GM23248 (cell line): ENCODE results near the gene ACMSD. TPM values are rescaled to one million over a fixed set of nuclear protein-coding genes. Genes with fewer than 3 reads are reported as not detected.
A peak's percentile ranks its signal among the peaks of the same experiment; 100 is the strongest.

Experiments used
- DNase-seq: peaks from one replicate; pipeline ENCODE4 v3.0.0-alpha.2; 2015
- H2AFZ ChIP-seq: fragments of 200-600 bp; sonication (generic); 2 replicates; pipeline ENCODE4 v1.6.1; 2016; ENCODE audit warnings: antibody characterized with exemption
- H3F3A ChIP-seq: fragments of 200-600 bp; sonication (generic); 2 replicates; pipeline ENCODE4 v1.6.1; 2016; ENCODE audit warnings: mild to moderate bottlenecking, antibody characterized with exemption, mixed run types; ENCODE audit not compliant: insufficient read depth
- H3K27ac ChIP-seq: fragments of 200-600 bp; sonication (generic); 2 replicates; pipeline ENCODE4 v1.5.1; 2016; ENCODE audit warnings: mild to moderate bottlenecking
- H3K27me3 ChIP-seq: fragments of 200-600 bp; sonication (generic); replicated peaks from 2 replicates; pipeline ENCODE4 v1.6.1; 2016; ENCODE audit warnings: mild to moderate bottlenecking; ENCODE audit not compliant: insufficient read depth
- H3K36me3 ChIP-seq: fragments of 200-600 bp; sonication (generic); 2 replicates; pipeline ENCODE4 v1.6.1; 2016; ENCODE audit warnings: low read depth, mild to moderate bottlenecking
- H3K4me1 ChIP-seq: fragments of 200-600 bp; sonication (generic); 2 replicates; pipeline ENCODE4 v1.6.1; 2016; ENCODE audit warnings: mild to moderate bottlenecking; ENCODE audit not compliant: insufficient read depth
- H3K4me2 ChIP-seq: fragments of 200-600 bp; sonication (generic); one replicate; pipeline ENCODE4 v1.6.1; 2016; ENCODE audit warnings: mild to moderate bottlenecking; ENCODE audit not compliant: unreplicated experiment
- H3K4me3 ChIP-seq: fragments of 200-600 bp; sonication (generic); 2 replicates; pipeline ENCODE4 v1.5.1; 2016; ENCODE audit warnings: mild to moderate bottlenecking
- H3K79me2 ChIP-seq: fragments of 200-600 bp; sonication (generic); 2 replicates; pipeline ENCODE4 v1.6.1; 2016; ENCODE audit warnings: mild to moderate bottlenecking; ENCODE audit not compliant: insufficient read depth
- H3K9ac ChIP-seq: fragments of 200-600 bp; sonication (generic); 2 replicates; pipeline ENCODE4 v1.6.1; 2016; ENCODE audit warnings: mild to moderate bottlenecking
- H3K9me2 ChIP-seq: fragments of 200-600 bp; sonication (generic); 2 replicates; pipeline ENCODE4 v1.6.1; 2016; ENCODE audit warnings: mixed run types, mild to moderate bottlenecking, moderate library complexity; ENCODE audit not compliant: insufficient read depth
- H3K9me3 ChIP-seq: fragments of 200-600 bp; sonication (generic); one replicate; pipeline ENCODE4 v1.6.1; 2017; ENCODE audit warnings: low read depth
- H4K20me1 ChIP-seq: fragments of 200-600 bp; sonication (generic); 2 replicates; pipeline ENCODE4 v1.6.0; 2016; ENCODE audit not compliant: insufficient read depth
- EZH2 ChIP-seq: fragments of 200-600 bp; sonication (generic); IDR thresholded peaks from 2 replicates; pipeline ENCODE4 v1.6.1; 2018; ENCODE audit warnings: antibody characterized with exemption, mild to moderate bottlenecking; ENCODE audit not compliant: insufficient read depth, poor library complexity, severe bottlenecking
- EZH2phosphoT487 ChIP-seq: fragments of 200-600 bp; sonication (generic); IDR thresholded peaks from 2 replicates; pipeline ENCODE4 v1.6.1; 2018; ENCODE audit warnings: antibody characterized with exemption, moderate library complexity, mild to moderate bottlenecking, low read depth; ENCODE audit not compliant: insufficient read depth
- WGBS, 2 experiments: methylation state at CpG; one replicate each; pipeline ENCODE4 v1.1.6; 2015 to 2017; ENCODE audit warnings: low lambda C conversion rate in 2 of 2, low coverage in 1 of 2; ENCODE audit errors: missing lambda C conversion rate in 2 of 2; 5-methylcytosine and 5-hydroxymethylcytosine counted together
- in situ Hi-C: fragments of 300-500 bp; cut with MboI; formaldehyde crosslinking; loops from 2 replicates; pipeline ENCODE4 v1.15.0; 2020
- polyA plus RNA-seq: library from polyadenylated mRNA; unstranded; fragments of >200 nt; fragmentation: Nextera tagmentation; extraction: Ambion mirVana; gene quantifications from 2 replicates; pipeline ENCODE4 v1.2.1, GENCODE V29; 2016
- total RNA-seq: library from RNA; depleted of rRNA; stranded (reverse); fragments of >200 nt; shearing (Covaris generic); gene quantifications from 2 replicates; pipeline ENCODE4 v1.2.3, GENCODE V29; 2014

The ACMSD gene
- total and polyA plus RNA-seq, 2 experiments from 2014 or later, result not detected

GRCh38 chr2:134910763-134911399, 72.5 kb downstream of the ACMSD start:
- Histone ChIP-seq H3K27me3 (no peaks in the 10 kb centered on the region), H4K20me1 (no peaks in the 10 kb centered on the region), H3K4me2 (no peak overlapping the region), H3K36me3 (no peaks in the 10 kb centered on the region), H3K79me2 (no peaks in the 10 kb centered on the region), H3K4me1 (no peaks in the 10 kb centered on the region), H2AFZ (no peak overlapping the region), H3K27ac (no peak overlapping the region), H3K9me2 (no peaks in the 10 kb centered on the region), H3K9ac (no peak overlapping the region), H3K9me3 (no peaks in the 10 kb centered on the region), H3F3A (no peaks in the 10 kb centered on the region), H3K4me3 (no peak overlapping the region)
- TF ChIP-seq EZH2 (no peak), EZH2phosphoT487 (no peak)
- no peak for DNase-seq
- 40 to 54% methylated on average over 2 of the region's 2 CpGs for WGBS, 2 experiments
- in situ Hi-C loops, result no loop called here

- no peak overlapping the region for H3K27ac ChIP-seq
- no peaks in the 10 kb centered on the region for H4K20me1 ChIP-seq
- 63 to 65% methylated on average over 3 of the region's 3 CpGs for WGBS, 2 experiments
- DNase-seq, result no peak
- H3K4me1 ChIP-seq, result no peaks in the 10 kb centered on the region
- in situ Hi-C loops, result no loop called here
- no peaks in the 10 kb centered on the region for H3K9me2 ChIP-seq
- no peak overlapping the region for H3K4me2 ChIP-seq
- H3K4me3 ChIP-seq, result no peak overlapping the region
- no peak overlapping the region for H2AFZ ChIP-seq
- TF ChIP-seq EZH2 (no peak), EZH2phosphoT487 (no peak)
- H3K79me2 ChIP-seq, result no peaks in the 10 kb centered on the region
- H3K9ac ChIP-seq, result no peak overlapping the region
- no peaks in the 10 kb centered on the region for H3F3A ChIP-seq
- no peaks in the 10 kb centered on the region for H3K36me3 ChIP-seq
- H3K9me3 ChIP-seq, result no peaks in the 10 kb centered on the region
- H3K27me3 ChIP-seq, result no peaks in the 10 kb centered on the region
Observed at GRCh38 chr2:134911400-134911785, 73.0 kb downstream of the ACMSD start.

- no peaks in the 10 kb centered on the region for H3K9me3 ChIP-seq
- TF ChIP-seq EZH2phosphoT487, result no peak
- TF ChIP-seq EZH2, result no peak
- no peak overlapping the region for H3K9ac ChIP-seq
- H4K20me1 ChIP-seq, result no peaks in the 10 kb centered on the region
- no peak overlapping the region for H3K4me2 ChIP-seq
- peaks cover 4% of the 10 kb centered on the region; the same call in 1 of the 2 replicates for H3F3A ChIP-seq
- H3K4me1 ChIP-seq, result no peaks in the 10 kb centered on the region
- H2AFZ ChIP-seq, result no peak overlapping the region
- no peaks in the 10 kb centered on the region for H3K9me2 ChIP-seq
- H3K36me3 ChIP-seq, result no peaks in the 10 kb centered on the region
- DNase-seq, result peak; percentile 56
- no peak overlapping the region for H3K4me3 ChIP-seq
- H3K27me3 ChIP-seq, result no peaks in the 10 kb centered on the region
- no peak overlapping the region for H3K27ac ChIP-seq
- in situ Hi-C loops, result no loop called here
- no peaks in the 10 kb centered on the region for H3K79me2 ChIP-seq
Observed at GRCh38 chr2:134912361-134912760, 73.9 kb downstream of the ACMSD start.

GRCh38 chr2:134917360-134917865, 79.0 kb downstream of the ACMSD start:
- H3K36me3 ChIP-seq, result no peaks in the 10 kb centered on the region
- H3F3A ChIP-seq, result peaks cover 14% of the 10 kb centered on the region; the same call in 1 of the 2 replicates
- 42% methylated on average over 16 of the region's 16 CpGs for WGBS, 2 experiments
- H3K9me3 ChIP-seq, result no peaks in the 10 kb centered on the region
- peaks cover 19% of the 10 kb centered on the region for H4K20me1 ChIP-seq
- H2AFZ ChIP-seq, result peak overlapping the region; percentile 100
- peak overlapping the region; percentile 98 for H3K9ac ChIP-seq
- H3K79me2 ChIP-seq, result peaks cover 37% of the 10 kb centered on the region
- no peak for DNase-seq
- H3K4me3 ChIP-seq, result peak overlapping the region; percentile 94
- H3K27me3 ChIP-seq, result no peaks in the 10 kb centered on the region
- peaks cover 18% of the 10 kb centered on the region for H3K4me1 ChIP-seq
- in situ Hi-C loops, result no loop called here
- no peak for TF ChIP-seq EZH2
- TF ChIP-seq EZH2phosphoT487, result no peak
- peak overlapping the region; percentile 95 for H3K27ac ChIP-seq
- H3K9me2 ChIP-seq, result no peaks in the 10 kb centered on the region
- H3K4me2 ChIP-seq, result peak overlapping the region; percentile 86
